Measurements from ENCODE around the gene PREB.

The PREB gene

DNA sequence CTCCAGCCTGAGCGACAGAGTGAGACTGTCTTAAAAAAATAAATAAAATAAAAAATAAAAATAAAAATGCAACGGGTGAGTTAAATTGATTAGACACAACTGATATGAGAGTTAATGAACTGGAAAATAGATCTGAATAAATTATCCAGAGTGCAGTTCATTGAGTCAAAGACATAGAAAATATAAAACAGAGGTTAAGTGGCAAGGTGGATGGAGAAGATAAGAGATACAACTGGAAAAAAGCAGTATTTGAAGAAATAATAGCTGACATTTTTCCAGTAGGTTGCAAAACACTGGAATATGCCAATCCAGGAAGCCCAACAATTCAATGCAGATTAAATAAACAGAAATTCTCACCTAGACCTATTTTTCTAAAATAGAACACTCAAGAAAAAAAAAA lies 26.2 kb downstream of the PREB start:
- Histone ChIP-seq H3K36me3 (ENCODE audit: low read depth) (no peaks in the 10 kb centered on the region), H3K4me1 (ENCODE audit: insufficient read depth, poor library complexity, severe bottlenecking) (no peaks in the 10 kb centered on the region), H3K4me3 (ENCODE audit: severe bottlenecking) (no peak overlapping the region), H3K27ac (ENCODE audit: poor library complexity, severe bottlenecking) (no peak overlapping the region), H3K9me3 (ENCODE audit: severe bottlenecking) (no peaks in the 10 kb centered on the region), H3K27me3 (ENCODE audit: insufficient read depth, poor library complexity, severe bottlenecking) (no peaks in the 10 kb centered on the region)
- ATAC-seq (ENCODE audit: low read depth) = no peak
- no peak for DNase-seq (ENCODE audit: low spot score)
- TF ChIP-seq, protein P1, sequence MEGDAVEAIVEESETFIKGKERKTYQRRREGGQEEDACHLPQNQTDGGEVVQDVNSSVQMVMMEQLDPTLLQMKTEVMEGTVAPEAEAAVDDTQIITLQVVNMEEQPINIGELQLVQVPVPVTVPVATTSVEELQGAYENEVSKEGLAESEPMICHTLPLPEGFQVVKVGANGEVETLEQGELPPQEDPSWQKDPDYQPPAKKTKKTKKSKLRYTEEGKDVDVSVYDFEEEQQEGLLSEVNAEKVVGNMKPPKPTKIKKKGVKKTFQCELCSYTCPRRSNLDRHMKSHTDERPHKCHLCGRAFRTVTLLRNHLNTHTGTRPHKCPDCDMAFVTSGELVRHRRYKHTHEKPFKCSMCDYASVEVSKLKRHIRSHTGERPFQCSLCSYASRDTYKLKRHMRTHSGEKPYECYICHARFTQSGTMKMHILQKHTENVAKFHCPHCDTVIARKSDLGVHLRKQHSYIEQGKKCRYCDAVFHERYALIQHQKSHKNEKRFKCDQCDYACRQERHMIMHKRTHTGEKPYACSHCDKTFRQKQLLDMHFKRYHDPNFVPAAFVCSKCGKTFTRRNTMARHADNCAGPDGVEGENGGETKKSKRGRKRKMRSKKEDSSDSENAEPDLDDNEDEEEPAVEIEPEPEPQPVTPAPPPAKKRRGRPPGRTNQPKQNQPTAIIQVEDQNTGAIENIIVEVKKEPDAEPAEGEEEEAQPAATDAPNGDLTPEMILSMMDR (IDR thresholded peaks at IDR 0.05; ENCODE audit: poor library complexity, severe bottlenecking) = no peak

DNA sequence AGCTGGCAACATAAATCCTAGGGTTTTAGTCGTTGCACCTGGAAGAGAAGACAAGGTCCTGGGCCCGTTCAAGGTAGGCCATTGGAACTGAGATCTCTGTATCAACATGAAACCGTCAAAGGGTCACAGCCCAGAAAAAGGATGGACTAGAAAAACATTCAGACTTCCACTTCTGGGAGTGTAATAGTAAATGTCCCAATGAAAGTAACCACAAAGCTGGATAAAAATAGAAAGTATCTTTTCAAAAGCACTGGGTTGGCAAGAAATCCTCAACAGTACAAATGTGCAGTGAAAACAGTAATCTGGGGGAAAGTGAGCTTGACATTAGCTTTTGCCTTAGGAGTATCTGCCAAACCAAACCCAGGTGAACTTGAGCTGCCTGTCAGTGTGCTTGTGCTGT lies 28.5 kb downstream of the PREB start:
- no peaks in the 10 kb centered on the region for H3K9me3 ChIP-seq (ENCODE audit: severe bottlenecking)
- H3K4me3 ChIP-seq (ENCODE audit: severe bottlenecking) = no peak overlapping the region
- ATAC-seq (ENCODE audit: low read depth) (no peak), DNase-seq (ENCODE audit: low spot score) (no peak)
- no peak overlapping the region for H3K27ac ChIP-seq (ENCODE audit: poor library complexity, severe bottlenecking)
- TF ChIP-seq, protein P1 (IDR thresholded peaks at IDR 0.05; ENCODE audit: poor library complexity, severe bottlenecking) = no peak
- H3K4me1 ChIP-seq (ENCODE audit: insufficient read depth, poor library complexity, severe bottlenecking) = no peaks in the 10 kb centered on the region
- H3K27me3 ChIP-seq (ENCODE audit: insufficient read depth, poor library complexity, severe bottlenecking) = no peaks in the 10 kb centered on the region
- no peaks in the 10 kb centered on the region for H3K36me3 ChIP-seq (ENCODE audit: low read depth)

DNA sequence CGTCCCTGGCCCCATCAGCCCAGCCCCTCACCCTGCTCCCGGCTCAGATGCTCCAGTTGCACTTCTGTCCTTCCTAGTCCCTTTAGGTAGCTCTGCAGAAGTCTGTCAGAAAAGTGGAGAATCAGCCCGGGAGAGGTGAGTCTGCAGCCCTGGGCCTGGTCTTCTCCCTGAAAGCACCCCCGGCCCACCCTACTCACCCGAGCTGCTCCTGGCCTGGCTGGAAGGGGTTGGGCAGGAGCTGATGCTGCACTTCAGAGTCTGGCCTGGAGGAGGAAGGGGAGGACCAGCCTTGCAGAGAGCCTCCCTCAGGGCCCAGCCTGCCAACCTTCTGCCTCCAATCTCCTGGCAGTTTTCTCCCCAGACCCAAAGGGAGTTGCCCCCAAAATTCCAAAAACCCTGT lies 32.1 kb downstream of the PREB start:
- Histone ChIP-seq H3K27me3 (ENCODE audit: insufficient read depth, poor library complexity, severe bottlenecking) (no peaks in the 10 kb centered on the region), H3K9me3 (ENCODE audit: severe bottlenecking) (no peaks in the 10 kb centered on the region), H3K4me3 (ENCODE audit: severe bottlenecking) (no peak overlapping the region), H3K36me3 (ENCODE audit: low read depth) (no peaks in the 10 kb centered on the region), H3K27ac (ENCODE audit: poor library complexity, severe bottlenecking) (no peak overlapping the region), H3K4me1 (ENCODE audit: insufficient read depth, poor library complexity, severe bottlenecking) (no peaks in the 10 kb centered on the region)
- DNase-seq (ENCODE audit: low spot score) (no peak), ATAC-seq (ENCODE audit: low read depth) (no peak)
- TF ChIP-seq, protein P1 (IDR thresholded peaks at IDR 0.05; ENCODE audit: poor library complexity, severe bottlenecking) = no peak

DNA sequence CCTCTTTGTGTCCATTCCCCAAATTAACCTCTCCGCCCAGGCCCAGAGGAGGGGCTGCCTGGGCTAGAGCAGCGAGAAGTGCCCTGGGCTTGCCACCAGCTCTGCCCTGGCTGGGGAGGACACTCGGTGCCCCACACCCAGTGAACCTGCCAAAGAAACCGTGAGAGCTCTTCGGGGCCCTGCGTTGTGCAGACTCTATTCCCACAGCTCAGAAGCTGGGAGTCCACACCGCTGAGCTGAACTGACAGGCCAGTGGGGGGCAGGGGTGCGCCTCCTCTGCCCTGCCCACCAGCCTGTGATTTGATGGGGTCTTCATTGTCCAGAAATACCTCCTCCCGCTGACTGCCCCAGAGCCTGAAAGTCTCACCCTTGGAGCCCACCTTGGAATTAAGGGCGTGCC lies 34.4 kb downstream of the PREB start:
- Histone ChIP-seq H3K4me1 (ENCODE audit: insufficient read depth, poor library complexity, severe bottlenecking) (no peaks in the 10 kb centered on the region), H3K27ac (ENCODE audit: poor library complexity, severe bottlenecking) (no peak overlapping the region), H3K4me3 (ENCODE audit: severe bottlenecking) (no peak overlapping the region), H3K27me3 (ENCODE audit: insufficient read depth, poor library complexity, severe bottlenecking) (no peaks in the 10 kb centered on the region), H3K36me3 (ENCODE audit: low read depth) (no peaks in the 10 kb centered on the region), H3K9me3 (ENCODE audit: severe bottlenecking) (no peaks in the 10 kb centered on the region)
- ATAC-seq (ENCODE audit: low read depth) = no peak
- TF ChIP-seq, protein P1 (IDR thresholded peaks at IDR 0.05; ENCODE audit: poor library complexity, severe bottlenecking) = no peak
- DNase-seq (ENCODE audit: low spot score) = no peak

DNA sequence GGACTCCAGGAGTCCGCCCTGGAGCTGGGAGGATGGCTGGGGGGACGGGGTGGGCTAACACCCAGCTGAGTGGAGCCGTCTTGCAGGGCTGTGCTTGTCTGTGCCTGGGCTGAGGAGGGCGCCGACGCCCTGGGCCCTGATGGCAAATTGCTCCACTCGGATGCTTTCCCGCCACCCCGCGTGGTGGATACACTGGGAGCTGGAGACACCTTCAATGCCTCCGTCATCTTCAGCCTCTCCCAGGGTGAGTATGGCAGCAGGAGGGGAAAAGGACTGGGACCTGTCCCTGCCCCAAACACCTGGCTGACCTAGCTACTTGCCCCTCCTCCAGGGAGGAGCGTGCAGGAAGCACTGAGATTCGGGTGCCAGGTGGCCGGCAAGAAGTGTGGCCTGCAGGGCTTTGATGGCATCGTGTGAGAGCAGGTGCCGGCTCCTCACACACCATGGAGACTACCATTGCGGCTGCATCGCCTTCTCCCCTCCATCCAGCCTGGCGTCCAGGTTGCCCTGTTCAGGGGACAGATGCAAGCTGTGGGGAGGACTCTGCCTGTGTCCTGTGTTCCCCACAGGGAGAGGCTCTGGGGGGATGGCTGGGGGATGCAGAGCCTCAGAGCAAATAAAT lies 35.0 kb downstream of the PREB start:
- no peak overlapping the region for H3K27ac ChIP-seq (ENCODE audit: poor library complexity, severe bottlenecking)
- H3K4me1 ChIP-seq (ENCODE audit: insufficient read depth, poor library complexity, severe bottlenecking) = no peaks in the 10 kb centered on the region
- TF ChIP-seq, protein P1 (IDR thresholded peaks at IDR 0.05; ENCODE audit: poor library complexity, severe bottlenecking) = no peak
- ATAC-seq (ENCODE audit: low read depth) = no peak
- H3K4me3 ChIP-seq (ENCODE audit: severe bottlenecking) = no peak overlapping the region
- no peaks in the 10 kb centered on the region for H3K36me3 ChIP-seq (ENCODE audit: low read depth)
- H3K27me3 ChIP-seq (ENCODE audit: insufficient read depth, poor library complexity, severe bottlenecking) = no peaks in the 10 kb centered on the region
- no peak for DNase-seq (ENCODE audit: low spot score)
- H3K9me3 ChIP-seq (ENCODE audit: severe bottlenecking) = no peaks in the 10 kb centered on the region

All from RWPE2 (cell line).